ENCODE measurements around the gene TGFBR3L.
A peak's percentile ranks its signal among the peaks of the same experiment; 100 is the strongest.
"Not testable (repeated sequence)": the region's sequence is repeated elsewhere in the genome, so short reads cannot be mapped to it uniquely, and the experiment has no call there.

Gene TGFBR3L

GRCh38 chr19:7879836-7880235, 34.8 kb upstream of the TGFBR3L start:
- no peak for DNase-seq (ENCODE audit: low spot score)

GRCh38 chr19:7881910-7882309, 32.7 kb upstream of the TGFBR3L start:
- no peak for DNase-seq (ENCODE audit: low spot score)

GRCh38 chr19:7883105-7883504, 31.5 kb upstream of the TGFBR3L start:
- DNase-seq (ENCODE audit: low spot score): no peak

GRCh38 chr19:7883796-7884570, 30.6 kb upstream of the TGFBR3L start:
- DNase-seq (ENCODE audit: low spot score): no peak

GRCh38 chr19:7885818-7886217, 28.8 kb upstream of the TGFBR3L start:
- DNase-seq (ENCODE audit: low spot score): no peak

GRCh38 chr19:7887408-7888144, 27.1 kb upstream of the TGFBR3L start:
- no peak for DNase-seq (ENCODE audit: low spot score)

GRCh38 chr19:7888145-7888825, 26.3 kb upstream of the TGFBR3L start, which contains the start of gene LRRC8E:
LRRC8E (plus strand) TSS chr19:7888510; CDS start chr19:7895604, 7,094 bp downstream.
- DNase-seq (ENCODE audit: low spot score): peak; percentile 73

GRCh38 chr19:7888826-7889217, 25.8 kb upstream of the TGFBR3L start:
- no peak for DNase-seq (ENCODE audit: low spot score)

GRCh38 chr19:7893362-7894101, 21.1 kb upstream of the TGFBR3L start:
- DNase-seq (ENCODE audit: low spot score): not testable (repeated sequence)

GRCh38 chr19:7894612-7895309, 19.9 kb upstream of the TGFBR3L start:
- DNase-seq (ENCODE audit: low spot score): no peak

- no peak for DNase-seq (ENCODE audit: low spot score)
These were observed 19.1 kb upstream of the TGFBR3L start for GRCh38 chr19:7895565-7895964.

GRCh38 chr19:7897292-7897691, 17.3 kb upstream of the TGFBR3L start:
- DNase-seq (ENCODE audit: low spot score): no peak

GRCh38 chr19:7898967-7899366, 15.7 kb upstream of the TGFBR3L start:
- DNase-seq (ENCODE audit: low spot score): no peak

GRCh38 chr19:7899751-7900378, 14.8 kb upstream of the TGFBR3L start:
- DNase-seq (ENCODE audit: low spot score): no peak

GRCh38 chr19:7900401-7900870, 14.2 kb upstream of the TGFBR3L start:
- DNase-seq (ENCODE audit: low spot score): no peak

GRCh38 chr19:7900931-7901330, 13.7 kb upstream of the TGFBR3L start:
- DNase-seq (ENCODE audit: low spot score): no peak

- DNase-seq (ENCODE audit: low spot score): no peak
These were observed 13.3 kb upstream of the TGFBR3L start for GRCh38 chr19:7901337-7901736.

- no peak for DNase-seq (ENCODE audit: low spot score)
These were observed 11.8 kb upstream of the TGFBR3L start for GRCh38 chr19:7902796-7903243.

- peak; percentile 95 for DNase-seq (ENCODE audit: low spot score)
These were observed 11.2 kb upstream of the TGFBR3L start, which contains the start of gene MAP2K7 for GRCh38 chr19:7903244-7904073. MAP2K7 (plus strand) TSS chr19:7903877; CDS start chr19:7903945, 68 bp downstream.
